Activated T-helper 17 cell treated with anti-CD3 and anti-CD28 coated beads, Interleukin-2, amount 50 U/mL, for 72 hours (primary cell): ENCODE results near the gene ZFP2. TPM values are rescaled to one million over a fixed set of nuclear protein-coding genes. Genes with fewer than 3 reads are reported as not detected.
"Not testable (repeated sequence)": the region's sequence is repeated elsewhere in the genome, so short reads cannot be mapped to it uniquely, and the experiment has no call there.

Source experiments
- ATAC-seq: fragments of 150-1000 bp; cut with Tn5 transposase; replicated peaks from 2 replicates; pipeline ENCODE4 v1.10.0; 2021; ENCODE audit warnings: mild to moderate bottlenecking, moderate library complexity
- H3K27ac Mint-ChIP-seq: one replicate; pipeline ENCODE4 v1.8.0; 2022; ENCODE audit warnings: mixed read lengths
- H3K27me3 Mint-ChIP-seq: one replicate; pipeline ENCODE4 v1.8.0; 2022; ENCODE audit warnings: mixed read lengths
- H3K36me3 Mint-ChIP-seq: one replicate; pipeline ENCODE4 v1.8.0; 2022; ENCODE audit warnings: low read depth, mild to moderate bottlenecking, mixed read lengths
- H3K4me1 Mint-ChIP-seq: one replicate; pipeline ENCODE4 v1.8.0; 2022; ENCODE audit warnings: mixed read lengths
- H3K4me3 Mint-ChIP-seq: one replicate; pipeline ENCODE4 v1.8.0; 2022; ENCODE audit warnings: mild to moderate bottlenecking, mixed read lengths
- H3K9me3 Mint-ChIP-seq: one replicate; pipeline ENCODE4 v1.8.0; 2022; ENCODE audit warnings: mixed read lengths
- total RNA-seq, 2 donors: library from RNA; stranded (reverse); gene quantifications; one replicate each; pipeline ENCODE4 v1.2.3, GENCODE V29; 2022

Gene ZFP2
- total RNA-seq: under 1 TPM; 0.26 to 0.35 TPM

GRCh38 chr5:178895615-178896571 is at the start of gene ZFP2:
ZFP2 (plus strand) TSS chr5:178895913; CDS start chr5:178931314, 35,401 bp downstream.
- no peak within 1 kb of the TSS for H3K27ac Mint-ChIP-seq

DNA sequence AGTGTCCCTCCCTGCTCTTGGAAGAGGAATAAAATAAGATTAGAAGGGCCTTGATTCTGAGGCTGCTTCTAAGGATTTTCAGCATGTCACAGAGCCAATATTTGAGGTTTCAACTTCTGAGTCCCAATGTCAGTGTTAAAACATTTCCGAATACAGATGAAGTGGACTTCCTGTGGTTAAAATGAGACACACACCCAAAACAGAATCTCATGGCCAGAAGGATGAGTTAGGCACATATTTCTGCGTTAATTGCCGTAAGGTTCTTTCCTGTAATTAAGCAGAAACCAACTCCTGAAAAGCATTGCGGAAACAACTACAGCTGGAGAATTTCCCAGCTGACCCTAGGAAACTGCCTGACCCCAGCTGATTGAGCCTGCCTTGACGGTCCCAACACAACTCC is 46.4 kb upstream of the ZFP2 start:
- Mint-ChIP-seq H3K4me3 (no peak overlapping the region), H3K27me3 (peaks cover 10% of the 10 kb centered on the region), H3K9me3 (no peaks in the 10 kb centered on the region), H3K27ac (no peak overlapping the region), H3K36me3 (no peaks in the 10 kb centered on the region), H3K4me1 (no peaks in the 10 kb centered on the region)
- no peak for ATAC-seq

More at GRCh38 chr5:178895615-178896571, at the start of gene ZFP2:
- peaks cover 3% of the 10 kb centered on the region for H3K9me3 Mint-ChIP-seq
- peak; percentile 91 for ATAC-seq
- no peaks in the 10 kb centered on the region for H3K36me3 Mint-ChIP-seq
- H3K4me1 Mint-ChIP-seq: no peaks in the 10 kb centered on the region
- H3K4me3 Mint-ChIP-seq: peak within 1 kb of the TSS; percentile 73
- no peaks in the 10 kb centered on the region for H3K27me3 Mint-ChIP-seq

DNA sequence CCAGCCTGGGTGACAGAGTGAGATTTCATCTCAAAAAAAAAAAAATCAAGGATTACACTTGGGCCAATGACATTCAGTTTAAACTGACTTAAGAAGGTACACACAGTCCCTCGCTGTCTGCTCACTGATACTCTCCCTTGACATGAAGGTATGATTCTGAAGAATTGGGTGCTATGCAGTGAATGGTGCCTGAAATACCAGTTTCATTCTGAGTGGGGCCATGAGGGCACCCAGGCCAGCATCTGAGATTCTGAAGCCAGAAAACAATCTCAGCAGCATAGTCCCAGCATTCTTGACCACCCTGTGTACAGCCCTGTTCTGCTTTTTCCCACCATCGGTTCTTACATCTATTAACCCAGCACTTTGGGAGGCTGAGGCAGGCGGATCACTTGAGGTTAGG is 43.8 kb upstream of the ZFP2 start:
- Mint-ChIP-seq H3K4me1 (no peaks in the 10 kb centered on the region), H3K36me3 (no peaks in the 10 kb centered on the region), H3K27ac (no peak overlapping the region), H3K9me3 (no peaks in the 10 kb centered on the region), H3K27me3 (peaks cover 11% of the 10 kb centered on the region), H3K4me3 (no peak overlapping the region)
- no peak for ATAC-seq

- Mint-ChIP-seq H3K27ac (no peak overlapping the region), H3K36me3 (no peaks in the 10 kb centered on the region), H3K4me1 (no peaks in the 10 kb centered on the region), H3K27me3 (peaks cover 4% of the 10 kb centered on the region), H3K4me3 (no peak overlapping the region), H3K9me3 (no peaks in the 10 kb centered on the region)
- ATAC-seq: no peak
Observed at GRCh38 chr5:178854284-178854683, 41.4 kb upstream of the ZFP2 start.

DNA sequence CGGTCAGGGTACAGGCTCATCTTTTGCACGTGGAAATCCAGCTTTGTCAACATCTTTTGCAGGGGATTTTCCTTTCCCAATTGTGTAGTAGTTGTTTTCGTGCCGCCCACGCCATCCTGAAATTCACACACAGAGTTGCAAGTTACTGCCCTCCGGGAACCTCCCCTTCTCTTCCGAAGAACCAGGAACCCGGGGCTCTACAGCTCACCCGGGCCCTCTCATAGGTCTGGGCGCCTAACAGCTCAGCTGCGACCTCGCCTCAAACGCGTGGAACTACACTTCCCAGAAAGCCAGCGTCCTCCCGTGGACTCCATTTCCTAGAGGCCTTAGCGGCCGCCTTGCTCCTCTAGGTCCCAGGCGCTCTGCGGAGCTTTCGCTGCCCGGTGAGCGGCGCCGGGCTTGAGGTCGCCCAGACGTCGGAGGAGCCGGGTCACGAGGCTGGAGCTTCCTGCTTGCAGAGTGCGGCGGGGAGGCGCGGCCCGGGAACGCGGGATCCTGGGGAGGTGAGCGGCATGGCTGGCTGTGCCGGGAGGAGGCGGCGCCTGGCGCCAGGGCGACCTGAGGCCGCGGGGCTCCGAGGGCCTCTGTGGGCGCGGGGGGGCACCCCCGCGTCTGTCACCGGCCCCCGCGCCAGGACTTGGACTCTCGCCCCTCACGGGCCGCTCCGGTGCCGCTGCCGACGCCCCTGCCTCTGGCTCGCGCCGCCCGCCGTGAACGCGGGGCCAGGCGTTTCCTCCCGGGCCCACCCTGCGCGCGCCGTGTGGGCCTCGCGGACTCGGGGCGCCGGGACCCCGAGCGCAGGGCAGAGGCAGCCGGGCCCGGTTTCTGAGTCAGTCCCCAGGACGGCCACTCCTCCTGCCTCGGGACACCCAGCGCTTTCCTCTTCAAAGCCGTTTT is 35.8 kb upstream of the ZFP2 start, which contains the start of gene ZNF354B:
Gene ZNF354B (plus strand): TSS at position 329 of the 897 bp plus-strand sequence. CDS start 1,095 bp downstream, outside the sequence.
- Mint-ChIP-seq H3K36me3 (peaks cover 25% of the 10 kb centered on the region), H3K4me1 (peaks cover 5% of the 10 kb centered on the region), H3K4me3 (peak within 1 kb of the TSS; percentile 83), H3K9me3 (no peaks in the 10 kb centered on the region), H3K27me3 (no peaks in the 10 kb centered on the region), H3K27ac (peak within 1 kb of the TSS; percentile 85)
- peak; percentile 94 for ATAC-seq

- H3K27me3 Mint-ChIP-seq, H3K27ac Mint-ChIP-seq, ATAC-seq, H3K9me3 Mint-ChIP-seq, H3K4me1 Mint-ChIP-seq: not testable (repeated sequence)
- H3K4me3 Mint-ChIP-seq: peak overlapping the region; percentile 83
- H3K36me3 Mint-ChIP-seq: peaks cover 33% of the 10 kb centered on the region
Observed at GRCh38 chr5:178860615-178861014, 35.1 kb upstream of the ZFP2 start.

- H3K27me3 Mint-ChIP-seq: no peaks in the 10 kb centered on the region
- peaks cover 43% of the 10 kb centered on the region for H3K36me3 Mint-ChIP-seq
- ATAC-seq: no peak
- peak overlapping the region; percentile 2 for H3K27ac Mint-ChIP-seq
- H3K9me3 Mint-ChIP-seq: no peaks in the 10 kb centered on the region
- H3K4me1 Mint-ChIP-seq: peaks cover 5% of the 10 kb centered on the region
- peak overlapping the region; percentile 53 for H3K4me3 Mint-ChIP-seq
Observed at GRCh38 chr5:178861627-178862026, 34.1 kb upstream of the ZFP2 start.

DNA sequence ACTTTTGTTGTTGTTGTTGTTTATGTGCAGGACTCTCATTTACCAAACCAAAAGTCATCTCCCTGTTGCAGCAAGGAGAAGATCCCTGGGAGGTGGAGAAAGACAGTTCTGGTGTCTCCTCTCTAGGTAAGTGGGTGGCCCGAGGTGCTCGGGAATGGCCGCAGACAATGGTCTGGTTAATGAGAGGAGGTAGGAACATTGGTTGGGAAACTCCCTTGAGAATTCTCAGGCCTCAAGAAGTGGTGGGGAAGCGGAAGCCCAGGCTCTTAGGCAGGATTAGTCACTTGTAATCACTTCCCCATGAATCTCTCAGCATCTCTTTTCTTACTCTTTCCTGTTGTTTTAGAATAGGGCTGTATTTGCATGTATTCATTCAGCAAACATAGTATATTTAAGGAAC is 28.8 kb upstream of the ZFP2 start:
- Mint-ChIP-seq H3K27ac (peak overlapping the region; percentile 11), H3K4me1 (peaks cover 6% of the 10 kb centered on the region), H3K27me3 (no peaks in the 10 kb centered on the region), H3K4me3 (no peak overlapping the region), H3K36me3 (peaks cover 87% of the 10 kb centered on the region), H3K9me3 (peaks cover 17% of the 10 kb centered on the region)
- ATAC-seq: peak; percentile 49

DNA sequence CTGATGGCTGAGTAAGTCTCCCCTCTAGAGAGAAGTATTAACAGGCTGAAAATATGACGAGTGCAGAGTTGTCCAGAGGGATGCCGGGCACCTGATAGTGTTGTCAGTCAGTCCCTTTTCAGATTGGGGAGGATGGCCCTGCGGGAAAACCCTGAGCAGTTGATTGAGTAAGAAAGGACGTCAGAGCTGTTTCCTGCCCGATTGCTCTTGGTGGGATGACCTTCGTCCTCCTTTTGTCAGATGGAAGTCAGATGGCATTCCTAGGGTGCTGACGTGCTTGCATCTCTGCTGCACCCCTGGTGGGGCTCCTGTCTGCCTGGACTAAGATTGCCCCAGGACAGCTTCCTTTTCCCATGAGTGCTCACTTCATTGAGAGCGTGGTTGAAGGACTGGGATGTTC is 26.1 kb upstream of the ZFP2 start:
- peaks cover 33% of the 10 kb centered on the region for H3K9me3 Mint-ChIP-seq
- H3K4me3 Mint-ChIP-seq: no peak overlapping the region
- H3K27me3 Mint-ChIP-seq: no peaks in the 10 kb centered on the region
- peaks cover 6% of the 10 kb centered on the region for H3K4me1 Mint-ChIP-seq
- no peak overlapping the region for H3K27ac Mint-ChIP-seq
- peaks cover 100% of the 10 kb centered on the region for H3K36me3 Mint-ChIP-seq
- ATAC-seq: no peak

- no peaks in the 10 kb centered on the region for H3K27me3 Mint-ChIP-seq
- H3K4me1 Mint-ChIP-seq: peaks cover 6% of the 10 kb centered on the region
- H3K4me3 Mint-ChIP-seq: no peak overlapping the region
- peaks cover 42% of the 10 kb centered on the region for H3K9me3 Mint-ChIP-seq
- H3K27ac Mint-ChIP-seq: no peak overlapping the region
- peaks cover 100% of the 10 kb centered on the region for H3K36me3 Mint-ChIP-seq
- ATAC-seq: no peak
Observed at GRCh38 chr5:178870411-178870810, 25.3 kb upstream of the ZFP2 start.

DNA sequence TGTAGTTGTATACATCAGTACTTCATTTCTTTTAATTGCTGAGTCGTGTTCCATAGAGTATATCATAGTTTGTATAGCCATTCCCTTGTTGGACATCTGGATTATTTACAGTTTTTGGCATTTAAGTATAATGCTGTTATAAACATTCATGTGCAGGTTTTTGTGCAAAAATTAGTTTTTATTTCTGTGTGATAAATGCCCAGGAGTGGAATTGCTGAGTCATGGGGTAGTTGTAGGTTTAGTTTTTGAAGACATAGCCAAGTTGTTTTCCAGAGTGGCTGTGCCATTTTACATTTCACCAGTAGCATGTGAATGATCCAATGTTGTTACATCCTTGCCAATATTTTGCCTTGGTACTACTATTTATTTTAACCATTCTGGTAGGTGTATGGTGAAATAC is 23.4 kb upstream of the ZFP2 start:
- Mint-ChIP-seq H3K4me3 (no peak overlapping the region), H3K27ac (no peak overlapping the region)
- no peak for ATAC-seq

GRCh38 chr5:178883115-178883694 is 12.5 kb upstream of the ZFP2 start:
- H3K27me3 Mint-ChIP-seq, ATAC-seq, H3K27ac Mint-ChIP-seq, H3K4me3 Mint-ChIP-seq, H3K4me1 Mint-ChIP-seq: not testable (repeated sequence)
- Mint-ChIP-seq H3K36me3 (peaks cover 92% of the 10 kb centered on the region), H3K9me3 (peaks cover 37% of the 10 kb centered on the region)

More for the DNA sequence above, 23.4 kb upstream of the ZFP2 start:
- H3K9me3 Mint-ChIP-seq: peaks cover 51% of the 10 kb centered on the region
- H3K4me1 Mint-ChIP-seq: peaks cover 6% of the 10 kb centered on the region
- H3K27me3 Mint-ChIP-seq: no peaks in the 10 kb centered on the region
- H3K36me3 Mint-ChIP-seq: peaks cover 100% of the 10 kb centered on the region

DNA sequence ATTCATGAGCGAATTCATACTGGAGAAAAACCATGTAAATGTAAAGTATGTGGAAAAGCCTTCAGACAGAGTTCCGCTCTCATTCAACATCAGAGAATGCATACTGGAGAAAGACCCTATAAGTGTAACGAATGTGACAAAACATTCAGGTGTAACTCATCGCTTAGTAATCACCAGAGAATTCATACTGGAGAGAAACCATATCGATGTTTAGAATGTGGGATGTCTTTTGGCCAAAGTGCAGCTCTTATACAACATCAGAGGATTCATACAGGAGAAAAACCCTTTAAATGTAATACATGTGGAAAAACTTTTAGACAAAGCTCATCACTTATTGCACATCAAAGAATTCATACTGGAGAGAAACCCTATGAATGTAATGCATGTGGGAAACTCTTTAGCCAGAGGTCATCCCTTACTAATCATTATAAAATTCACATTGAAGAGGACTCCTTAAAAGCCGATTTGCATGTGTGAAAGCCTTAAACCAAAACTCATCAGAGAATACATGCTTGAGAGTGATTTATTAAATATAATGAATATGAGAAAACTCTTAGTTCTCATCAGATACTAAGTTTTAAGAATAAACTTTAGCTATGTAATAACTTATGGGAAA is 11.8 kb upstream of the ZFP2 start:
- H3K4me1 Mint-ChIP-seq: no peaks in the 10 kb centered on the region
- no peak overlapping the region for H3K4me3 Mint-ChIP-seq
- no peaks in the 10 kb centered on the region for H3K27me3 Mint-ChIP-seq
- no peak overlapping the region for H3K27ac Mint-ChIP-seq
- ATAC-seq: no peak
- peaks cover 40% of the 10 kb centered on the region for H3K9me3 Mint-ChIP-seq
- H3K36me3 Mint-ChIP-seq: peaks cover 92% of the 10 kb centered on the region

DNA sequence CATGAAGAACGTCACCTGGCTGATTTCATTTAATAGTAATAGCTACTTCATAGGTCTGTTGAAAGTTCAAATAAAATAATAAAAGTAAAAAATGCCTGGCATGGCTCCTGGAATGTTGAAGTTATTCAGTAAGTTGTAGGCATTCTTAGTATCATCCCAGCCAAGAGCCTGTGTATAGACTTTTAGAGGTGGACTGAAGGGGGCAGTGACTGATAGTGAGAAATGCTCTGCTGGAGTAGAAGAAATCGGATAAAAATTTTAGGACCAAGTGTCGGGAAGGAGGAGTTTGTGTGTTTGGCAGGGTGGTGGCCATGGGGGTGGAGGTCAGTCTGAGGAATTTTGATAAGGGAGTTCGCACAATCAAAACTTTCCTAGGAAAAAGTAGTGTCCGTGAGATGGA is 3.6 kb downstream of the ZFP2 start:
- Mint-ChIP-seq H3K4me1 (no peaks in the 10 kb centered on the region), H3K27ac (no peak overlapping the region), H3K9me3 (peaks cover 13% of the 10 kb centered on the region), H3K36me3 (no peaks in the 10 kb centered on the region), H3K27me3 (no peaks in the 10 kb centered on the region), H3K4me3 (no peak overlapping the region)
- no peak for ATAC-seq
